HG02885 (cell line): ENCODE measurements around the gene GRAMD2B.
"Not testable (repeated sequence)": the region's sequence is repeated elsewhere in the genome, so short reads cannot be mapped to it uniquely, and the experiment has no call there.

Experiments used
- ATAC-seq: cut with Tn5 transposase; IDR thresholded peaks from one replicate; pipeline ENCODE4 v1.9.1; 2021; ENCODE audit warnings: mild to moderate bottlenecking; ENCODE audit not compliant: unreplicated experiment, poor library complexity

The GRAMD2B gene

GRCh38 chr5:126422994-126423788, at the start of gene GRAMD2B:
Gene GRAMD2B, plus strand, starts transcription at chr5:126423409. Its CDS starts 198 bp downstream, at chr5:126423607.
- ATAC-seq = peak; percentile 84

- no peak for ATAC-seq
Measured at GRCh38 chr5:126374109-126374416, 49.1 kb upstream of the GRAMD2B start.

- no peak for ATAC-seq
Measured at GRCh38 chr5:126376443-126376842, 46.8 kb upstream of the GRAMD2B start.

- no peak for ATAC-seq
Measured at GRCh38 chr5:126377424-126377823, 45.8 kb upstream of the GRAMD2B start.

- not testable (repeated sequence) for ATAC-seq
Measured at GRCh38 chr5:126380316-126380715, 42.9 kb upstream of the GRAMD2B start.

- ATAC-seq = no peak
Measured at GRCh38 chr5:126383246-126383645, 40.0 kb upstream of the GRAMD2B start.

GRCh38 chr5:126383776-126384175, 39.4 kb upstream of the GRAMD2B start:
- ATAC-seq = no peak

GRCh38 chr5:126384985-126385384, 38.2 kb upstream of the GRAMD2B start:
- no peak for ATAC-seq

- ATAC-seq = no peak
Measured at GRCh38 chr5:126385524-126386502, 37.4 kb upstream of the GRAMD2B start.

GRCh38 chr5:126389179-126389578, 34.0 kb upstream of the GRAMD2B start:
- ATAC-seq = no peak

GRCh38 chr5:126390051-126390450, 33.2 kb upstream of the GRAMD2B start:
- no peak for ATAC-seq

GRCh38 chr5:126391386-126391785, 31.8 kb upstream of the GRAMD2B start:
- no peak for ATAC-seq

GRCh38 chr5:126394211-126394788, 28.9 kb upstream of the GRAMD2B start:
- ATAC-seq = no peak

- ATAC-seq = no peak
Measured at GRCh38 chr5:126395198-126395597, 28.0 kb upstream of the GRAMD2B start.

- ATAC-seq = no peak
Measured at GRCh38 chr5:126395605-126396004, 27.6 kb upstream of the GRAMD2B start.

- not testable (repeated sequence) for ATAC-seq
Measured at GRCh38 chr5:126396721-126397120, 26.5 kb upstream of the GRAMD2B start.

- no peak for ATAC-seq
Measured at GRCh38 chr5:126398791-126399190, 24.4 kb upstream of the GRAMD2B start.

GRCh38 chr5:126400621-126401251, 22.5 kb upstream of the GRAMD2B start:
- no peak for ATAC-seq

- no peak for ATAC-seq
Measured at GRCh38 chr5:126402621-126403555, 20.3 kb upstream of the GRAMD2B start.
